GM12892 (cell line): ENCODE data around the gene RTF2.

Source experiments
- POLR2A ChIP-seq: IDR thresholded peaks from 2 replicates; pipeline ENCODE4 v1.6.1; 2011; ENCODE audit warnings: low read depth, low read length, control low read depth
- POLR2AphosphoS5 ChIP-seq: IDR thresholded peaks from 2 replicates; pipeline ENCODE4 v1.6.1; 2011; ENCODE audit warnings: low read depth, low read length, control low read depth

DNA sequence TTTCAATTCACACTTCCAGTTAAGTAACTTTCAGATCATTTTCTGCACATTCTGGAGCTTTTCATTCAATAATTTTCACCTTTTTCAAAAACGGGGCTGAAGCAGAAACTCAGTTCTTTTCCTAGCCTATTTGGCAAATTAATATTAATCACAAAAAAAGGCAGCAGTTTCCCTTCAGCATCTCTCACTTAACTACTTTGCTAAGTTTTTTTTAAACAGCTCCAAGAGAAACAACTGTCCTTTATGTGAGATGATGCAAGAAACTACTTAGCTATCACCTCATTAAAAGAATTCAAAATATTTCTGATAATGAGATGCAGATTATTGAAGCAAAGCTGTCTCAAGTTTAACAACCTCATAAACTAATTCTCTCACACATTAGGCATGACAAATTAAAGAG lies 44.5 kb upstream of the RTF2 start:
- TF ChIP-seq POLR2AphosphoS5, result no peak
- TF ChIP-seq POLR2A, result no peak
